HG03095 (cell line): ENCODE data around the gene ZNF410.
"Not testable (repeated sequence)": the region's sequence is repeated elsewhere in the genome, so short reads cannot be mapped to it uniquely, and the experiment has no call there.

Source experiments
- ATAC-seq: cut with Tn5 transposase; IDR thresholded peaks from one replicate; pipeline ENCODE4 v1.9.1; 2021; ENCODE audit warnings: moderate library complexity; ENCODE audit not compliant: unreplicated experiment

ZNF410 gene

GRCh38 chr14:73886449-73887317 lies at the start of gene ZNF410:
Gene ZNF410 (plus strand): TSS chr14:73886859. CDS start chr14:73892176, 5,317 bp downstream.
- ATAC-seq, result peak; percentile 94

GRCh38 chr14:73838293-73839034 lies 48.2 kb upstream of the ZNF410 start:
- not testable (repeated sequence) for ATAC-seq

- no peak for ATAC-seq
Measured at GRCh38 chr14:73842201-73842600, 44.5 kb upstream of the ZNF410 start.

- ATAC-seq, result no peak
Measured at GRCh38 chr14:73842851-73843250, 43.8 kb upstream of the ZNF410 start.

GRCh38 chr14:73843296-73843695 lies 43.4 kb upstream of the ZNF410 start:
- no peak for ATAC-seq

- ATAC-seq, result no peak
Measured at GRCh38 chr14:73846947-73847346, 39.7 kb upstream of the ZNF410 start.

- ATAC-seq, result no peak
Measured at GRCh38 chr14:73851000-73851399, 35.7 kb upstream of the ZNF410 start.

GRCh38 chr14:73851567-73852382 lies 34.9 kb upstream of the ZNF410 start, which contains the start of gene PTGR2:
Gene PTGR2 (plus strand): TSS chr14:73851831. CDS start chr14:73858863, 7,032 bp downstream.
- ATAC-seq, result peak; percentile 70

GRCh38 chr14:73859145-73859544 lies 27.5 kb upstream of the ZNF410 start:
- no peak for ATAC-seq

- no peak for ATAC-seq
Measured at GRCh38 chr14:73861073-73861472, 25.6 kb upstream of the ZNF410 start.

GRCh38 chr14:73862480-73862879 lies 24.2 kb upstream of the ZNF410 start:
- no peak for ATAC-seq

GRCh38 chr14:73863209-73863608 lies 23.4 kb upstream of the ZNF410 start:
- ATAC-seq, result no peak

- no peak for ATAC-seq
Measured at GRCh38 chr14:73865534-73866113, 21.0 kb upstream of the ZNF410 start.

- not testable (repeated sequence) for ATAC-seq
Measured at GRCh38 chr14:73869754-73870153, 16.9 kb upstream of the ZNF410 start.

GRCh38 chr14:73870525-73871235 lies 16.0 kb upstream of the ZNF410 start:
- ATAC-seq, result no peak

- no peak for ATAC-seq
Measured at GRCh38 chr14:73873660-73874059, 13.0 kb upstream of the ZNF410 start.

GRCh38 chr14:73877790-73878189 lies 8.9 kb upstream of the ZNF410 start:
- no peak for ATAC-seq

- no peak for ATAC-seq
Measured at GRCh38 chr14:73878436-73878835, 8.2 kb upstream of the ZNF410 start.

- no peak for ATAC-seq
Measured at GRCh38 chr14:73879027-73879426, 7.6 kb upstream of the ZNF410 start.
